Activated T-helper 9 cell treated with anti-CD3 and anti-CD28 coated beads, Interleukin-2, amount 50 U/mL, for 16 hours (primary cell): ENCODE data around the gene MS4A18.
"Not testable (repeated sequence)": the region's sequence is repeated elsewhere in the genome, so short reads cannot be mapped to it uniquely, and the experiment has no call there.

Experiments
- DNase-seq: peaks from one replicate; pipeline ENCODE4 v3.0.0-alpha.2; 2020; ENCODE audit warnings: low read depth

The MS4A18 gene

GRCh38 chr11:60724420-60724819, at the start of gene MS4A18:
TSS of gene MS4A18 (plus strand) at chr11:60724720.
- no peak for DNase-seq

- not testable (repeated sequence) for DNase-seq
Measured at GRCh38 chr11:60678231-60678630, 46.3 kb upstream of the MS4A18 start.

DNA sequence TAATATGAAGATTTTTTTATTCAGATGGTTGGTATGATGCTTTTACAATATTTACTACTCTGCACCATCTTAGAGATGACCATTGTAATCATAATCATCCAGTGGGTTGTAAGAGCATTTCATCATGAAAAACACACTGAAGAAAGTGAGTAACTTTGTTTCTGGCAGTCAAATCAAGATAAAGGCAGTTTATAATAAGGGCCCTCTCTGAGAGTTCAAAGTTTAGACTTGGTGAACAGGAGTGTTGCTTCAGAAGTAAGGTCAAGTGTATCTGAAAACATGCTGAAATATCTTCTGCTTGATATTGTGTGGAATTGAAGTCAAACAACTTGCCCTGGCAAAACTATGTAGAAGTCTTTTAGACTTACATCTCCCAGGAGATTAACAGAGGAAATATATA, 44.6 kb upstream of the MS4A18 start:
- DNase-seq = no peak

DNA sequence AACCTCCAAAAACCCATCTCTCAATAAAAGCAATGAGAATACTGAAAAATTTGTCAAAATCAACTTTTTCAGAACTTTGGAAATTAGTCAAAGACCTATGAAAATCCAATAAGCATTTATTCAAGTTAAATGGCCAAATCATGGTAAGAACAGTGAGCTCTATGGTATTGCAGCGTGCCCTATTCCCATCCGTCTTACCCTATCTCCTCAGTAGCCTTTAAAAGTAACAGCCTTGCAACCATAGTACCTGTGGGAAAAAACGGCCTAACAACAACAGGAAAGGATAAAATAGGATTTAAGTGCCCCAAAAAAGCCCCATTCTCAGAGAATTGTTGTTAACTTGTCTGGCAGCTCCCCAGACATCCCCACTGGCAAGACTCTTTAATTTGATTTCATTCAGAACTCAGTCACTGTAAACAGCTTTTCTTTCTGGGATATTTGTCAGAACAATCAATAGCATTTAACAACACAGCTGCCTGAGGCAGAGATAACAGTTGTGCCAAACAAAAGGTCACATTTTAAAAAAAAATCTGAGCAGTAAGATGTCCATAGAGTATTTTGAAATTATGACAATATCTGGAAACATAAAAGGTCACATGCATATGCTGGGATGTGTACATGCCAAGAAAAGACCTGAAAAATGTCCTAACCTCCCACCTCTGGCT, 43.9 kb upstream of the MS4A18 start:
- no peak for DNase-seq

- DNase-seq = not testable (repeated sequence)
Measured at GRCh38 chr11:60684541-60684848, 40.0 kb upstream of the MS4A18 start.

GRCh38 chr11:60691661-60692060, 32.9 kb upstream of the MS4A18 start:
- DNase-seq = no peak

- no peak for DNase-seq
Measured at GRCh38 chr11:60699284-60699691, 25.2 kb upstream of the MS4A18 start, which contains the start of gene MS4A8. TSS of gene MS4A8 (plus strand) at chr11:60699612. CDS start at chr11:60700861, 1,249 bp downstream.

DNA sequence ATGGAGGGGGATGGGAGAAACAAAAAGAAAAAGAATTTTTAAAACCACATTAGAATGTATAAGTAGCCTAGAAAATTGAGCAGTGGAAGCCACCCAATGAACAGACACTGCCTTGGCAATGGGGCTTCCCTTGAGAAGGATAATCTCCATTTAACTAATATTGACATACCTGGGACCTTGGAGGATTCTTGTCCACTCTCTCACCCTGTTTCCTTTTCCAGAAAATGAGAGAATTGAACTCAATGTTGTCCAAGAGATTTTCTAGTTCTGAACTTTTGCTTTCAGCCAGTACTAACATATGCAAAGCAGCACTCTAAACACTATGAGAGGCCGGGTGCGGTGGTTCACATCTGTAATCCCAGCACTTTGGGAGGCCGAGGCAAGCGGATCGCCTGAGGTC, 24.6 kb upstream of the MS4A18 start:
- no peak for DNase-seq

- no peak for DNase-seq
Measured at GRCh38 chr11:60700689-60701468, 23.6 kb upstream of the MS4A18 start.

DNA sequence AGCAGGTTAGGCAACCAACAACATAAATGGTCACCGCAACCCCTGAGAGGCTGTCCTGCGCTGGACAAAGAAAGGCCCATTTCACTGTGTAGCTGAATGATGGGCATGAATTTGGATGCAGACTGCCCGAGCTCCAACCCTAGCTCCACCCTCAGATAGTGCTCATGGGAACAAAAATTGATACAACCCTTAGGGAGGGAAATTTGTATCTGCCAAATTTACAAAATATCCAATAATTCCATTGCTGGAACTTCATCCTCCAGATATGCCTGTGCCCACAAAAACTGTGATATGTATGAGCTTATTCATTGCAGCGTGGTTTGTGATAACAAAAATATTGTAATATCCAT, 23.1 kb upstream of the MS4A18 start:
- no peak for DNase-seq

DNA sequence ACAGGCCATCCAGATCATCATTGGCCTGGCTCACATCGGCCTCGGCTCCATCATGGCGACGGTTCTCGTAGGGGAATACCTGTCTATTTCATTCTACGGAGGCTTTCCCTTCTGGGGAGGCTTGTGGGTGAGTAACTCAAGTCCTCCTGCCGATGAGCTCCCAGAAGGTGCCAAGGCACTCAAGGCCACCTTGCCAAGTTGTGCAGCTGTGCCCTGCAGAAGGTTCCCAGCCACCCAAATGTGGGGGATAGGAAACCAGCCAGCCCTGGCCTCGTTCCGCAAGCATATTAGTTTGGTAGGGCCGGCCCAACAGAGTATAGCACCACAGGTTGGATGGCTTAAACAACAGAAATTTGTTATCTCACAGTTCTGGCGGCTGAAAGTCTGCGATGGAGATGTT, 21.1 kb upstream of the MS4A18 start:
- DNase-seq = no peak

DNA sequence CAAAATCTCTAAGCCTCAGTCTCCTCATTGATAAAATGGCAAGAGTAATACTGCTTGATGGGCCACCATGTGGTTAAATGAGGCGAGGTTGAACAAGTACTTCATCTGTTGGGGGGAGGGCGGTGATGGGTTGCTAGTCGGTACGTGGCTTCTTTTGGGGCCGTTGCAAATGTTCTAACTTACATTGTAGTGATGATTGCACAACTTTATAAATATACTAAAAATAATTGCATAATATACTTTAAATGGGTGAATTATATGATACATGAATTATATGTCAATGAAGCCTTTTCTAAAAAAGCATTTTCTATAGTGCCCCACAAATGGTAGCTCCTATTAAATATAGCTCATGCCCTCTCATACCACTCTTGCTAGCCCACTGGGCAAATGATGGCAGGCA, 18.6 kb upstream of the MS4A18 start:
- no peak for DNase-seq

DNA sequence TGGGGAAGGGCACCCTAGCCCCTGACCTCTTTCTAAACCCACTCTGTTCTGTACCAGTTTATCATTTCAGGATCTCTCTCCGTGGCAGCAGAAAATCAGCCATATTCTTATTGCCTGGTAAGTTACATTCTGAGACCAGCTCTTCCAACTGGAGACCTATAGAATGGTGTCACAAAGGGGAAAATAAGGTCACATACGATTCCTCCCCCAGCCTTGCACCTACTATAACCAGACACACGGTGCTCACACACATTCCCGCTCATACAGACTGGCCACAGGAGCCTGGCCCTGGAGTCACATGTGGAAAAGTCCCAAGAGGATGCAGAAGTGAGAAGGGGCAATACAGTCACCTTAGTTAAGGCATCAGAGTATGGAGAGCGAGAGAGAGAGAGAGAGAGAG, 17.6 kb upstream of the MS4A18 start:
- no peak for DNase-seq

GRCh38 chr11:60710482-60710881, 14.0 kb upstream of the MS4A18 start:
- DNase-seq = no peak

DNA sequence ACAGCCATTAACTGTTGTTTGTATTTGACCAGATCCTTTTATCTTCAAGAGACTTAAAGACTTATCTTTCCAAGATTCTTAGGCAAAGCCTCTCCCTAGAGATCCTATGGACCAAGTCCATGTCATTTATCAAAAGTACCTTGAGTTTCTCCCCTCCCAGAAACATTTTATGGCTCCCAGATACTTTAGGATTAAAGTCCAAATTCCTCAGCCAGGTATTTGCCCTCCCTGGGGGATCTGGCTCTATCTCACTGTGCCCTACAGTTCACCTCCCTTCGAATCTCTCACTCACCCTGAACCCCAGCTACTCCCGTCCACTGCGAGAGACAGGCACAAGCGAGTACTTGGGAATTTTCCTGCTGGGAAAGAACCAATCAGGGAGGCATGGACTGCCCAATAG, 13.2 kb upstream of the MS4A18 start:
- no peak for DNase-seq

DNA sequence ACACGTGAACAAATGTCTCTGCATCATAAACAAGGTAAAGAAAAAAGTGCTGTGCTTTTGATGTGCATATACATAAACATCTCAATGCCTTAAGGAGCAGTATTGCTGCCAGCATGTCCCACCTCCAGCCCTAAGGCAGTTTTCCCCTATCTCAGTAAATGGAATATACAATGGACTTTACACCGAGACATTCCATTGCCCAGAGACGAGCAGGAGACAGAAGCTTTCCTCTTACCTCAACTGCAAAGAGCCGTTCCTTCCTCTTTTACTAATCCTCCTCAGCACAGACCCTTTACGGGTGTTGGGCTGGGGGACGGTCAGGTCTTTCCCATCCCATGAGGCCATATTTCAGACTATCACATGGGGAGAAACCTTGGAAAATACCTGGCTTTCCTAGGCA, 11.1 kb upstream of the MS4A18 start:
- DNase-seq = not testable (repeated sequence)

DNA sequence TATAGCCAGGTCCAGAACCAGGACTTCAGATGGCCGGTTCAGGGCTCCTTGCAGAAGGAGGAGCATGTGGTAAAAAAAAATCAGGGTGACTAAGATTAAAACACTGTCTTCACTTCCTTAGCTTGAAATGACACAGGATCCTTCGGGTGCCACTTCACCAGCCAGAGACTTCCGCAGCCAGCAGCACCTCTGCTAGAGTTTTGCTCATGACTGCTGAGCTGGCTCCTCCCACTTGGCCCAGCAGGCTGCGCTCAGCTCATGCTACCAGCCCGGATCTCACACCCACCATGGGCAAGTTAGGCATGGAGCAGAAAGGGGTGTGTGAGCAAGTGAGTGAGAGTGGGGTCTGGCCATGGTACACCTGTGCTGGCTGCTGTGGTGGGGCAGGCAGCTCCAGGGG, 6.6 kb upstream of the MS4A18 start:
- DNase-seq = no peak

DNA sequence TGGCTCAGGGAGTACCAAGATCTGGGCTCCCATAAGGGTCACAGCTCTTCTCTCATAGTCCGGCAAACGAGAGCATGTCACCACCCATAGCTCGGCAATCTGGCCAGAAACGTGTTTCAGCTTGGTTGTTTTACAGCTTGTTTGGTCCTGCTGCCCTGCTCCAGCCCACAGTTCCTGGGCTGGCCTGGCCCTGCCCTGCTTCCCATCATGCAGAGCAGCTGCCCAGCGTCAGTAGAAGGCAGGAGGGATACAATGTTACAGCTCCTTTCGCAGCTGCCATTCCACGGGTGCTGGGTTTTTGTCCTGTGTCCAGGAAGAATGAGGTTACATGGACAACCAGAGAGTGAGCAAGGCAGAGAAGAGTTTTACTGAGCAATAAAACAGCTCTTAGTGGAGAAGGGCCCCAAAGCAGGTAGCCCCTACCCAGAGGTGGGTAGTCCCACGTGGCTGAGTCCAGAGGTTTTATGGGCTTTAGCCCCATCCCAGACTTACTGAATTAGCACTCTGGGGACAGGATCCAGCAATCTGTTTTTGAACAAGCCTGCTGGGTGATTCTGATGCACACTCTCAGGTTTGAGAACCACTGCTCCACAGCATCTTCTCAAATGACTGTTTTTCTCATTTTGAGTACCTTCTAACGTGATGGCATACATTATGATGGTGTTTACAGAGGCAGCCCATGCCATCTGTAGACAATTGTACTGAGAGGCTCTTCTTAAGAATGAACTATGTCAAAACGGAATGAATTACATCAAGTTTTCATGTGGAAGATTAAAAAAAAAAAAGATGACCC, 5.8 kb upstream of the MS4A18 start:
- DNase-seq = no peak

DNA sequence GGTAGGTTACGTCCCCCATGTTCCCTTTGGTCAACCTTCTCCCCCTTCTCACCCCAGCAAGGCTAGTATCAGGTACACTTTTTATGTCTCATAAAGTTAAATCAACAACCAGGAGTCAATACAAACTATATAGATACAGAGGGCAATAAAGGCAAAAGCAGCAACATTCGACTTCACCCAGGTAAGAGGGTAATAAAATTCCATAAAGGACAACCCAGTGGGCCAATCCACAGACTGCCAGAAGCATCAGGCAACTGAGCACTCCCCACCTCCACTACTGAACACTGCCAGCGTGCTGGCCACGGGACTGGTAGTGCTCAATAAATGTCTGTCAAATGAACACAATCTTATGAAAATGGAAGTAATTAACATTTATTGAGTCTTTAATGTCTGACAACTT, 5.1 kb upstream of the MS4A18 start:
- DNase-seq = no peak

GRCh38 chr11:60720460-60720859, 4.1 kb upstream of the MS4A18 start:
- no peak for DNase-seq

DNA sequence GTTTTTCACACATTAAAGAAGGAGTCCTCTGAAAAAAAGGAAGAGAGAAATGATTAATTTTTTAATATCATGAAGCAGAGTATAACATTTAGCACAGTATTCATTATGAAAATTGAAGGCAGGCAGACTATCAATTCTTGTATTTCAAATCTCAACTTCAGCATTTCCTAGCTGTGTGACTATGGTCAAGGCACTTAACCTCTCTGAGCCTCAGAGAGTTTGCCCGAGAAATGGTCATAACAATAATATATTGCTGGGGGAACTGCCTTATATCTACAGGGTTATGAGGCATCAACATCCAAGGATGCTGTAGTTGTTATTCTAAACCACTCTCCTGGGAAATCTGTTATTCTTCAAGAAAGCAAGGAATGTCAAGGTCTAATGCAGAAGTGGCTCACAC, 1.1 kb downstream of the MS4A18 start:
- no peak for DNase-seq

DNA sequence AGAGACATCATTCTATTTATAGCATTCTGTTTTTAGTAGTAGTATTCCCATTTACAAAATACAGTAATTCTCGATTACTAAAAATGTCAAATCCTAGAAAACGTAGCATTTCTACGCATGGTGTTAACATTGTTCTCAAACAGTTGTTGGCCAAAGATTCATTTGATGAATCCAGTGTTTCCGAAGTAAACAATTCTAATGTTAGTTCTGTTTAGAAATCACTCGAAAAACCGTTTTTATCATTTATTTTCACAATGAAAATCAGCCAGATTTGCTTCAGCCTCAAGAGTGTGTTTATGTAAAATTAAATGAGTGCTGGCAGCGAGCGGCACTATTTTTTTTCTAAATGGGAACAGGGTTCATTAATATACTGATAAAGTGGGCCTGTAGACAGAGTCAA, 7.1 kb downstream of the MS4A18 start:
- DNase-seq = no peak

GRCh38 chr11:60734279-60734678, 9.8 kb downstream of the MS4A18 start:
- no peak for DNase-seq
